VCaP (cell line): ENCODE results near the gene ELMO1.

Experiments used
- H3K27ac ChIP-seq: fragments of 450-650 bp; 2 replicates; pipeline ENCODE4 v1.5.1; 2017
- TF ChIP-seq, protein P1 (sequence below): fragments of 450-650 bp; conservative IDR thresholded peaks from 2 replicates; pipeline ENCODE4 v1.5.1; 2017; ENCODE audit warnings: mild to moderate bottlenecking, moderate library complexity

The ELMO1 gene

GRCh38 chr7:37481722-37482288 lies 33.1 kb upstream of the ELMO1 start:
- TF ChIP-seq, protein P1, sequence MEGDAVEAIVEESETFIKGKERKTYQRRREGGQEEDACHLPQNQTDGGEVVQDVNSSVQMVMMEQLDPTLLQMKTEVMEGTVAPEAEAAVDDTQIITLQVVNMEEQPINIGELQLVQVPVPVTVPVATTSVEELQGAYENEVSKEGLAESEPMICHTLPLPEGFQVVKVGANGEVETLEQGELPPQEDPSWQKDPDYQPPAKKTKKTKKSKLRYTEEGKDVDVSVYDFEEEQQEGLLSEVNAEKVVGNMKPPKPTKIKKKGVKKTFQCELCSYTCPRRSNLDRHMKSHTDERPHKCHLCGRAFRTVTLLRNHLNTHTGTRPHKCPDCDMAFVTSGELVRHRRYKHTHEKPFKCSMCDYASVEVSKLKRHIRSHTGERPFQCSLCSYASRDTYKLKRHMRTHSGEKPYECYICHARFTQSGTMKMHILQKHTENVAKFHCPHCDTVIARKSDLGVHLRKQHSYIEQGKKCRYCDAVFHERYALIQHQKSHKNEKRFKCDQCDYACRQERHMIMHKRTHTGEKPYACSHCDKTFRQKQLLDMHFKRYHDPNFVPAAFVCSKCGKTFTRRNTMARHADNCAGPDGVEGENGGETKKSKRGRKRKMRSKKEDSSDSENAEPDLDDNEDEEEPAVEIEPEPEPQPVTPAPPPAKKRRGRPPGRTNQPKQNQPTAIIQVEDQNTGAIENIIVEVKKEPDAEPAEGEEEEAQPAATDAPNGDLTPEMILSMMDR = no peak
- no peak overlapping the region for H3K27ac ChIP-seq

GRCh38 chr7:37481154-37481553 lies 32.5 kb upstream of the ELMO1 start:
- TF ChIP-seq, protein P1 = no peak
- no peak overlapping the region for H3K27ac ChIP-seq

- TF ChIP-seq, protein P1 = no peak
These were observed 31.7 kb upstream of the ELMO1 start for GRCh38 chr7:37480041-37481031.

DNA sequence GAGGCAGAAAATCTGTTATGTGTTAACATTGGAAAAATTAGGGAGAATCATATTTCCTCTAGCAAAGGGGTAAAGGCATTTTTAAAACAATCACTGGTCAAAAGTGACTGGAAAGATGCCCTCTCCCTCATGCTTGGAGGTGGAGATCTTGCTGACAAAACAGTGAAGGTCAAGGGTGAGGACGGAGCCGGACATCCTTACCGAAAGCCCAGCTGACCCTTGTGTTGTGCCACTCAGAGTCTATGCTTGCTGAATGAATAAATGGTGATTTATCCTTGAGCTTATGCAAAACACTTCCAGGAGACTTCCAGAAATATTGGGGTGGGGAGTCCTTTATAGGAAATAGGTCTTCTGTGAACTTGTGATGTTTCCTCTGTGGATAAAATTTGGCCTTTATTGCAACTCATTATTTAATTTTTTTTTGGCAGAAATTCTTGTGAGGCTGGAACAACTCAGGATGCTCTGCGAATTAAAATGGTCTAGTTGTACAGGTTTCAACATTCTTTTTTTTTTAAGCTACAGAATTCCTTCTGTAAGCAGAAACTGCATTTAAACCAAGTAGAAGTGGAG lies 28.3 kb upstream of the ELMO1 start:
- TF ChIP-seq, protein P1 = no peak
- no peak overlapping the region for H3K27ac ChIP-seq

More at GRCh38 chr7:37480041-37481031, 31.7 kb upstream of the ELMO1 start:
- no peak overlapping the region for H3K27ac ChIP-seq

GRCh38 chr7:37476428-37476827 lies 27.8 kb upstream of the ELMO1 start:
- H3K27ac ChIP-seq = no peak overlapping the region
- TF ChIP-seq, protein P1 = no peak

- no peak overlapping the region for H3K27ac ChIP-seq
- TF ChIP-seq, protein P1 = no peak
These were observed 27.0 kb upstream of the ELMO1 start for GRCh38 chr7:37475646-37476045.

- no peak overlapping the region for H3K27ac ChIP-seq
These were observed 23.0 kb upstream of the ELMO1 start for GRCh38 chr7:37471619-37472018.

More at GRCh38 chr7:37471619-37472018, 23.0 kb upstream of the ELMO1 start:
- TF ChIP-seq, protein P1 = no peak
